K562 (cell line): ENCODE measurements around the gene TMED4. TPM values are rescaled to one million over a fixed set of nuclear protein-coding genes. Genes with fewer than 3 reads are reported as not detected.

ENCODE experiments used
- ATAC-seq: fragments of 200-7000 bp; cut with Tn5 transposase; 3 replicates; pipeline ENCODE4 v1.9.1; 2020; ENCODE audit warnings: moderate library complexity
- BruUV-seq: library from RNA; stranded (reverse); fragments of 400-500 nt; replicated peaks from 2 replicates; lab custom pipeline; 2021; lab: Mats Ljungman, UMichigan
- CTCF ChIA-PET: fragments of 300-600 bp; formaldehyde crosslinking; extraction: SDS; loops from one replicate; lab custom pipeline; 2021; ENCODE audit warnings: low intra/inter-chr PET ratio; lab: Yijun Ruan, JAX
- POLR2A ChIA-PET: fragments of 300-600, 350-650 bp; sonication (Branson Sonifier 250); formaldehyde crosslinking; extraction: SDS; loops from one replicate; lab custom pipeline; 2021; ENCODE audit warnings: antibody characterized with exemption, inconsistent platforms; lab: Yijun Ruan, JAX
- DNase-seq, 4 experiments: peaks; one replicate each; pipeline versions ENCODE4 v3.0.0 to v3.0.0-alpha.2; 2011 to 2018; ENCODE audit warnings: low spot score in 3 of 4, mixed read lengths in 3 of 4; ENCODE audit errors: extremely low read depth in 1 of 4
- FAIRE-seq: peaks from 2 replicates; lab custom pipeline; 2011; peaks lifted over from hg19 to GRCh38; lab: Jason Lieb, UNC
- H2AFZ ChIP-seq: 2 replicates; pipeline ENCODE4 v1.6.0; 2011; ENCODE audit warnings: low read depth, low read length, control low read depth, inconsistent platforms
- H3K27ac ChIP-seq: fragments of 200-600 bp; 3 replicates; pipeline ENCODE4 v1.8.0; 2011; ENCODE audit warnings: low read depth, mild to moderate bottlenecking, control low read depth, inconsistent platforms, low read length, moderate library complexity, mixed read lengths; ENCODE audit errors: extremely low read depth
- H3K27me3 ChIP-seq, 2 experiments: fragments of 300-600 bp in 1 of 2; 2 replicates in 1 of 2; 3 replicates in 1 of 2; pipeline versions ENCODE4 v1.6.0 to v1.8.0; 2011; ENCODE audit warnings: inconsistent platforms in 2 of 2, low read length in 2 of 2, mild to moderate bottlenecking in 1 of 2, mixed read lengths in 1 of 2, moderate library complexity in 1 of 2; ENCODE audit not compliant: control insufficient read depth in 2 of 2, insufficient read depth in 2 of 2
- H3K36me3 ChIP-seq: fragments of 300-600 bp; 3 replicates; pipeline ENCODE4 v1.8.0; 2011; ENCODE audit warnings: mild to moderate bottlenecking, low read length, inconsistent platforms; ENCODE audit not compliant: control insufficient read depth, insufficient read depth
- H3K4me1 ChIP-seq, 2 experiments: fragments of 200-600 bp in 1 of 2; replicated peaks in 1 of 2; 2 replicates in 1 of 2; 3 replicates in 1 of 2; pipeline versions ENCODE4 v1.5.1 to v1.8.0; 2011; ENCODE audit warnings: inconsistent platforms in 2 of 2, low read length in 2 of 2, mild to moderate bottlenecking in 1 of 2, mixed read lengths in 1 of 2, moderate library complexity in 1 of 2; ENCODE audit not compliant: control insufficient read depth in 2 of 2, insufficient read depth in 2 of 2
- H3K4me2 ChIP-seq: 2 replicates; pipeline ENCODE4 v1.6.1; 2011; ENCODE audit warnings: low read length, control low read depth, inconsistent platforms, mixed read lengths; ENCODE audit not compliant: insufficient read depth
- H3K4me3 ChIP-seq: fragments of 200-600 bp; sonication (generic), shearing (Covaris generic); 2 replicates; pipeline ENCODE4 v1.5.1; 2016; ENCODE audit warnings: control low read depth, inconsistent platforms
- H3K79me2 ChIP-seq: fragments of 200-600 bp; 3 replicates; pipeline ENCODE4 v1.8.0; 2011; ENCODE audit warnings: low read length, inconsistent platforms; ENCODE audit not compliant: control insufficient read depth, insufficient read depth
- H3K9ac ChIP-seq, 2 experiments: 2 replicates each; pipeline versions ENCODE4 v1.6.0 to v1.6.1; 2011; ENCODE audit warnings: low read depth in 2 of 2, low read length in 2 of 2, control low read depth in 1 of 2, inconsistent platforms in 1 of 2, mild to moderate bottlenecking in 1 of 2, mixed read lengths in 1 of 2; ENCODE audit not compliant: insufficient read depth in 1 of 2
- H3K9me1 ChIP-seq: one replicate; pipeline ENCODE4 v1.6.0; 2011; ENCODE audit warnings: inconsistent platforms, mild to moderate bottlenecking, low read length, moderate library complexity; ENCODE audit not compliant: control insufficient read depth, insufficient read depth
- H3K9me3 ChIP-seq: replicated peaks from 2 replicates; pipeline ENCODE4 v1.5.1; 2011; ENCODE audit warnings: low read depth, low read length, inconsistent platforms; ENCODE audit not compliant: control insufficient read depth, insufficient read depth
- H4K20me1 ChIP-seq: replicated peaks from 2 replicates; pipeline ENCODE4 v1.6.1; 2011; ENCODE audit warnings: low read length, inconsistent platforms, mixed read lengths; ENCODE audit not compliant: control insufficient read depth, insufficient read depth
- ARID2 ChIP-seq: fragments of 450-650 bp; IDR thresholded peaks from 2 replicates; pipeline ENCODE4 v1.6.1; 2017; ENCODE audit warnings: antibody characterized with exemption, mild to moderate bottlenecking
- BCLAF1 ChIP-seq, 2 experiments: fragments of 450-650 bp in 1 of 2; IDR thresholded peaks; 2 replicates each; pipeline ENCODE4 v1.6.1; 2011 to 2017; ENCODE audit warnings: low read depth in 2 of 2, antibody characterized with exemption in 1 of 2, borderline replicate concordance in 1 of 2, low read length in 1 of 2, mild to moderate bottlenecking in 1 of 2, mixed read lengths in 1 of 2; ENCODE audit not compliant: control insufficient read depth in 1 of 2
- BRD9 ChIP-seq: fragments of 450-650 bp; IDR thresholded peaks from 2 replicates; pipeline ENCODE4 v1.6.1; 2018; ENCODE audit warnings: low read depth; ENCODE audit not compliant: partially characterized antibody
- EP300 ChIP-seq: IDR thresholded peaks from 2 replicates; pipeline ENCODE4 v1.6.1; 2012; ENCODE audit warnings: low read length, improper control_type of control experiment
- ETV1 ChIP-seq: fragments of 450-650 bp; conservative IDR thresholded peaks from 2 replicates; pipeline ENCODE4 v1.6.1; 2016; ENCODE audit warnings: missing genetic modification characterization, control low read depth, low read depth, missing compliant biosample characterization
- FOXJ3 ChIP-seq: sonication (generic); formaldehyde crosslinking; IDR thresholded peaks from 2 replicates; pipeline ENCODE4 v1.4.0; 2020; ENCODE audit warnings: mild to moderate bottlenecking, missing genetic modification reagents
- HDAC2 ChIP-seq: fragments of 450-650 bp; IDR thresholded peaks from 2 replicates; pipeline ENCODE4 v1.6.1; 2016; ENCODE audit warnings: mild to moderate bottlenecking
- HLTF ChIP-seq: fragments of 450-650 bp; IDR thresholded peaks from 2 replicates; pipeline ENCODE4 v1.6.1; 2016
- MAZ ChIP-seq, 2 experiments: fragments of 450-650 bp in 1 of 2; sonication (generic) in 1 of 2; formaldehyde crosslinking; IDR thresholded peaks in 1 of 2; conservative IDR thresholded peaks in 1 of 2; 2 replicates each; pipeline versions ENCODE4 v1.4.0 to v1.5.0; 2020; ENCODE audit warnings: mild to moderate bottlenecking in 1 of 2, missing genetic modification reagents in 1 of 2
- PTTG1 ChIP-seq: fragments of 450-650 bp; IDR thresholded peaks from 2 replicates; pipeline ENCODE4 v1.6.1; 2016; ENCODE audit warnings: low read depth, mild to moderate bottlenecking, missing genetic modification characterization, missing compliant biosample characterization
- RBM15 ChIP-seq: fragments of 200-400 bp; formaldehyde crosslinking; IDR thresholded peaks from 2 replicates; pipeline ENCODE4 v1.6.1; 2018; ENCODE audit warnings: mild to moderate bottlenecking, low read length, moderate library complexity; ENCODE audit not compliant: insufficient read depth
- RBM22 ChIP-seq: fragments of 200-400 bp; formaldehyde crosslinking; IDR thresholded peaks from 2 replicates; pipeline ENCODE4 v1.6.1; 2018; ENCODE audit warnings: low read length, low read depth; ENCODE audit not compliant: poor library complexity, severe bottlenecking
- RBM34 ChIP-seq: fragments of 200-400 bp; formaldehyde crosslinking; IDR thresholded peaks from 2 replicates; pipeline ENCODE4 v1.6.1; 2018; ENCODE audit warnings: low read length, borderline replicate concordance; ENCODE audit not compliant: insufficient read depth
- SAFB2 ChIP-seq: fragments of 200-400 bp; formaldehyde crosslinking; IDR thresholded peaks from 2 replicates; pipeline ENCODE4 v1.6.1; 2018; ENCODE audit warnings: borderline replicate concordance, low read length, low read depth, moderate library complexity; ENCODE audit not compliant: severe bottlenecking
- SMAD2 ChIP-seq: fragments of 150-350 bp; IDR thresholded peaks from 2 replicates; pipeline ENCODE4 v1.6.1; 2014; ENCODE audit warnings: low read depth, mild to moderate bottlenecking, low read length
- STAT5A ChIP-seq: IDR thresholded peaks from 2 replicates; pipeline ENCODE4 v1.6.1; 2012; ENCODE audit warnings: low read length, inconsistent platforms, borderline replicate concordance
- TCF7L2 ChIP-seq: fragments of 150-350 bp; IDR thresholded peaks from 2 replicates; pipeline ENCODE4 v1.6.1; 2016; ENCODE audit warnings: low read depth, mild to moderate bottlenecking, low read length, moderate library complexity
- ZNF561 ChIP-seq: fragments of 450-650 bp; formaldehyde crosslinking; conservative IDR thresholded peaks from 2 replicates; pipeline ENCODE4 v1.4.0; 2020; ENCODE audit warnings: mild to moderate bottlenecking, moderate library complexity
- WGBS: fragments of 100-300 bp; shearing (Covaris generic); methylation state at CpG from one replicate; pipeline ENCODE4 v1.1.6; 2016; ENCODE audit warnings: low coverage, mixed read lengths; ENCODE audit not compliant: insufficient coverage; ENCODE audit errors: missing lambda C conversion rate; 5-methylcytosine and 5-hydroxymethylcytosine counted together
- in situ Hi-C: fragments of 300-500 bp; cut with MboI; formaldehyde crosslinking; loops from 4 replicates; pipeline ENCODE4 v1.15.0; 2018; ENCODE audit warnings: inconsistent platforms, mixed read lengths
- intact Hi-C: fragments of 100-400 bp; cut with micrococcal nuclease; formaldehyde crosslinking; loops from 2 replicates; pipeline ENCODE4 v1.14.2; 2022
- polyA plus RNA-seq, 8 experiments: library from polyadenylated mRNA; depleted of rRNA in 4 of 8; stranded (reverse) in 5 of 8; unstranded in 3 of 8; fragments of >200 nt; fragmentation: Nextera tagmentation in 2 of 8; fragmentation: Illumina TruSeq in 1 of 8; extraction: Ambion mirVana in 2 of 8; extraction: Trizol in 1 of 8; gene quantifications; 2 replicates each; pipeline versions ENCODE4 v1.2.1 to v1.2.3, GENCODE V29; 2011 to 2014; ENCODE audit warnings: inconsistent platforms in 1 of 8, missing spikeins in 1 of 8
- total RNA-seq, 7 experiments: library from RNA; depleted of rRNA in 6 of 7; stranded (reverse); fragments of >200 nt in 6 of 7; fragmentation: Illumina TruSeq in 2 of 7; extraction: Trizol in 2 of 7; gene quantifications; 2 replicates each; pipeline versions ENCODE4 v1.2.1 to v1.2.3, GENCODE V29; 2011 to 2021; ENCODE audit warnings: low replicate concordance in 1 of 7

TMED4 gene
- total and polyA plus RNA-seq, 9 of the 15 experiments (the other 6 are each of a cell fraction or from before 2014, with no cell fraction given): 20.3 to 64.0 (median 42.1) TPM

GRCh38 chr7:44607141-44608068 lies 25.4 kb upstream of the TMED4 start:
- Histone ChIP-seq H3K79me2 (peaks cover 54% of the 10 kb centered on the region), H3K9me1 (no peaks in the 10 kb centered on the region), H3K27me3 (no peaks in the 10 kb centered on the region), H3K4me3 (peak overlapping the region; percentile 77), H4K20me1 (no peaks in the 10 kb centered on the region; the same call in 1 of the 2 replicates), H3K36me3 (peaks cover 12% of the 10 kb centered on the region), H3K4me2 (peak overlapping the region; percentile 96), H2AFZ (peak overlapping the region; percentile 69), H3K9ac (peak overlapping the region; percentile 81 to 96), H3K9me3 (no peaks in the 10 kb centered on the region), H3K27ac (peak overlapping the region; percentile 84), H3K4me1 (peaks cover 8 to 27% of the 10 kb centered on the region in 2 experiments; a peak in 4 of 5 replicates)
- BruUV-seq: TSS peak; percentile 80
- ChIA-PET POLR2A (interaction anchor here (0.6 to 2.7 kb wide), 16 partner anchors 10 to 377 kb away, joined by 3 to 15 read pairs (median 4); partner anchors contain the start of genes DDX56, H2AZ2, PURB and TMED4), CTCF (no interaction called here)
- in situ Hi-C loops: no loop called here
- FAIRE-seq (no peak), DNase-seq (no peak), ATAC-seq (no peak)
- intact Hi-C loops: loop anchor here (2.0 to 5.0 kb wide), 4 partner anchors 31 to 189 kb away; partner anchors contain the start of gene PPIA
- WGBS: 37% methylated on average over 35 of the region's 35 CpGs
- TF ChIP-seq RBM15 (no peak), HDAC2 (peak; percentile 7; the same call in 1 of the 2 replicates), FOXJ3 (CRISPR knock-in tag) (no peak), BCLAF1 (IDR thresholded peaks at IDR 0.05; ENCODE audit: borderline replicate concordance in 1 of 2, control insufficient read depth in 1 of 2, low read depth in 2 of 2, low read length in 1 of 2) (no peak), EP300 (no peak), BRD9 (peak; percentile 18), TCF7L2 (no peak), ZNF561 (no peak), STAT5A (no peak), ARID2 (no peak), HLTF (0 out of 2 replicates have a peak, but pooled peaks have one; percentile 57), MAZ (CRISPR knock-in tag; conservative IDR thresholded peaks at IDR 0.05 in 1 of 2, IDR thresholded peaks at IDR 0.05 in 1 of 2) (no peak), PTTG1 (no peak), ETV1 (tag) (peak; percentile 24; the same call in 1 of the 2 replicates), RBM22 (no peak), RBM34 (no peak), SMAD2 (no peak), SAFB2 (no peak)
